HG02759 (cell line): Measurements from ENCODE around the gene RNASE12.
"Not testable (repeated sequence)": the region's sequence is repeated elsewhere in the genome, so short reads cannot be mapped to it uniquely, and the experiment has no call there.

Experiments used
- ATAC-seq: cut with Tn5 transposase; IDR thresholded peaks from one replicate; pipeline ENCODE4 v1.9.1; 2021; ENCODE audit warnings: mild to moderate bottlenecking, moderate library complexity; ENCODE audit not compliant: unreplicated experiment

The RNASE12 gene

DNA sequence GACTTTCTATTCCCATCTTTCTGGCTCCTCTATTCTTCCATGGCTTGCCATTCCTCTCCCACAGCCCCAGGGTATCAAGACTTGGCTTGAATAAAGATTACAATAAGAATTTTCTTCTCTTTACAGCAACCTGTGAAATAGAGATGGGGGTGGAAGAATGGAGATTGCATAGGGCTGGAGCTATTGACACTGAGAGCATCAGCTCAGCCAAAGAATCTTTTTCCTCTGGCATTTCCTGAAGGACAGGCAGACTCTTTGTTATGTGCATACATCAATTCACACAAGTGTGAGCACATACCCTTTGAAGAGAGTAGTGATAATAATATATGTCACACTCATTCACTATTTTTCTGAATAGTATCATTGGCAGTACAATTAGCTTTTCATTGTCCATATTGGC, 8.0 kb downstream of the RNASE12 start:
- ATAC-seq = no peak

DNA sequence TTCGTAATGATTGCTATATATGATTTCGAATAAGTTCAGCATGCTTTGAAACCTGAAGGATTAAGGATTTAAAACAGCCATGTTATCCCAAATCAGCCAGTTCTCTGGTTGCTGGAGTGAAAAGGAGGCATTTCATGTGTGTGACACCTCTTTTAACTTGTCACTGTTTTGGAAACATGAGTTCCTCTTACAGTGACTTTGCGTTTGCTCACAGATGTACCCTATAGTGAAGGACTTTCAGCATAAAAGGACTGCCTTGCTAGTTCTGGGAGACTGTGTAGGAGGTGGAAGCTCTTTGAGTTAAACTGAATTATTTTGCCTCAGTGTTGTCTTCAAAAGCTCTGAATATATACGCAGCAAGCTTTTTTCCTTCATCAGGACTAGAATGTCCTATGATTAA, 10.9 kb downstream of the RNASE12 start:
- no peak for ATAC-seq

DNA sequence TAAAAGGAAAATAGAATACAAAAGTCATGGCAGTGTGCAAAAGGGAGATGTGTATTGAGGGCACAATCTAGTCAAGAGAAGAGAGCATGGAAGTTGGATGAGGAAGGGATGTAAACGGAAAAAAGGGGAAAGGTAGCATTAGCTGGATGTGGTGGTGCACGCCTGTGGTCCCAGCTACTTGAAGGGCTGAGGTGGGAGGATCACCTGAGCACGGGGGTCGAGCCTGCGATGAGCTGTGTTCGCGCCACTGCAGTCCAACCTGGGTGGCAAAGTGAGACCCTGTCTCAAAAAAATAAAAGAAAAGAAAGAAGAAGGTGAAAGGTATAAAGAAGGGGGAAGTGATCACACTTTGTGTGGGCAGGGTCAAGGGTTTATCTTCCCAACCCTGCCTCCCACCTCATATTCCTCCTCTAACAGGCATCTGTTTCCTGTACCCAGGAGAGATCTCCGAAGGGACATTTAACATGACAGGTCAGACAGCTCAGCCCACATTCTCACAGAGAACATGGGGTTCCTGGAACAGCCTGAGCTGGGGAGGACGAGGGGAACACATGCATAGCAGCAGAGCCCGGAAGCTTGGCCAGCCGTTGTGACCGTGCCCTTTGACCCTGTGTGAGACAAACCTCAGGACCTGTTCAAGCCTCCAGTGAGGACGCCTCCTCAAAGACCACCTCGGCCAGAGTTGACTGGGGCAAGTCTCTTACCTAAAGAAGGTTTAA, 12.2 kb downstream of the RNASE12 start:
- ATAC-seq = no peak

DNA sequence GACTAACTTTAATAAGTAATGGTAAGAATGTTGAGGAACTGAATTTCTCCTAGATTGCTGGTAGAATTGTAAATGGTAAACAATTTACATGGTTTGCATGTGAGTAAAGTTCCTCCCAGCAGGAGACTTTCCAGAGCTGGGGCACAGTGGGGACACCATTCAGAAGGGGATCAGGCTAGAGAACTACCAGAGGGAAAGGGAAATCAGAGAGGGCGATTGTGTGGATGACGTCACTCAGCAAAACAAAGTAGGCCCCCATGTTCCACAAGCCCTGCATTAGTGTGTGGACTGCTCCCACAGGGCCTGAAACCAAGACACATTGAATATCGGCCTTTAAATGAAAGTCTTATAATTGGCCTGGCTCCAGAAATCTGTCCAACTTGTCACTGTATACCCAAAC, 12.9 kb downstream of the RNASE12 start:
- no peak for ATAC-seq

DNA sequence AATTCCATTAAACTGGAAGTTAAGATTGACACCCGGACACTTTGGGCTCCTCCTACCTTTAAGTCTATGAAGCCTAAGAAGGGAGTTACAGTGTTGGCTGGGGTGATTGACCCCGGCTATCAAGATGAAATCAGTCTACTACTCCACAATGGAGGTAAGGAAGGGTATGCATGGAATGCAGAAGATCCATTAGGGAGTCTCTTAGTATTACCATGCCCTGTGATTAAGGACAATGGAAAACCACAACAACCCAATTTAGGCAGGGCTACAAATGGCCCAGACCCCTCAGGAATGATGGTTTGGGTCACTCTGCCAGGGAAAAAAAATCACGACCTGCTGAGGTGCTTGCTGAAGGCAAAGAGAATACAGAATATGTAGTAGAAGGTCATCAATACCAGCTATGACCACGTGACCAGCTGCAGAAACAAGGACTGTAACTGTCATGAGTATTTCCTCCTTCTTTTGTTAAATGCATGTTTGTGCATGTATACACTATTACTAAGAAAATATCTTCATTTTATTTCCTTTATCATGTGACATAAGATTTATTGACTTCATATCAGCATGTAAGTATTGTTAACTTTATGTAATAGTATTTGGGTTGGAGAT, 18.7 kb downstream of the RNASE12 start:
- ATAC-seq = not testable (repeated sequence)

DNA sequence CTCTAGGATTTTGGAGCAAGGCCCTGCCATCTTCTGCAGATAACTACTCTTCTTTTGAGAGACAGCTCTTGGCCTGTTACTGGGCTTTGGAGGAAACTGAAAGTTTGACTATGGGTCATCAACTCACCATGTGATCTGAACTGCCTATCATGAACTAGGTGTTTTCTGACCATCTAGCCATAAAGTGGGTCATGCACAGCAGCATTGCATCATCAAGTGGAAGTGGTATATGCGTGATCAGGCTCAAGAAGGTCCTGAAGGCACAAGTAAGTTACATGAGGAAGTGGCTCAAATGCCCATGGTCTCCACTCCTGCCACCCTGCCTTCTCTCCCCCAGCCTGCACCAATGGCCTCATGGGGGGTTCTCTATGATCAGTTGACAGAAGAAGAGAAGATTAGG, 20.5 kb downstream of the RNASE12 start:
- not testable (repeated sequence) for ATAC-seq

DNA sequence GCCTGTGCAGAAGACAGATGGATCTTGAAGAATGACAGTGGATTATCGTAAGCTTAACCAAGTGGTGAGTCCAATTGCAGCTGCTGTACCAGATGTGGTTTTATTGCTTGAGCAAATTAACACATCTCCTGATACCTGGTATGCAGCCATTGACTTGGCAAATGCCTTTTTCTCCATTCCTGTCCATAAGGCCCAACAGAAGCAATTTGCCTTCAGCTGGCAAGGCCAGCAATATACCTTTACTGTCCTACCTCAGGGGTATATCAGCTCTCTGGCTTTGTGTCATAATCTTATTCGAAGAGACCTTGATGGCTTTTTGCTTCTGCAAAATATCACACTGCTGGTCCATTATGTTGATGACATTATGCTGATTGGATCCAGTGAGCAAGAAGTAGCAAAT, 21.3 kb downstream of the RNASE12 start:
- not testable (repeated sequence) for ATAC-seq

DNA sequence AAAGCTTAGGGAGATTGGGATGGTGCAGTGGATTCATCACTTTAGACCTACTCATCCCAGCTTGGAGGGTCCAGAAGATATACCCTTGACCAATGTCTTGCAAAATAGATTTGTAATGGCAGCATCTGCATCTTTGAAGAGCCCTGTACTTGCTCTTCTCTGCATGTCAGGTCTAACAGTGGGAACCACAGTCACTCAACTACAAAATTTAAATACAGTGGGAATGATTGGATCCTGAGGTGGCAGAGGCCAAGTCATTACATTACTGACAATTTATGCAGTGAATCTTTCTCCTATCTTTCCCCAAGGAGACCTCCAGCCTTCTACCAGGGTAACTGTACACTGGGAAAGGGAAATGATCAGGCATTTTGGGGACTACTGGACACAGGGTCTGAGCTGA, 22.1 kb downstream of the RNASE12 start:
- no peak for ATAC-seq

DNA sequence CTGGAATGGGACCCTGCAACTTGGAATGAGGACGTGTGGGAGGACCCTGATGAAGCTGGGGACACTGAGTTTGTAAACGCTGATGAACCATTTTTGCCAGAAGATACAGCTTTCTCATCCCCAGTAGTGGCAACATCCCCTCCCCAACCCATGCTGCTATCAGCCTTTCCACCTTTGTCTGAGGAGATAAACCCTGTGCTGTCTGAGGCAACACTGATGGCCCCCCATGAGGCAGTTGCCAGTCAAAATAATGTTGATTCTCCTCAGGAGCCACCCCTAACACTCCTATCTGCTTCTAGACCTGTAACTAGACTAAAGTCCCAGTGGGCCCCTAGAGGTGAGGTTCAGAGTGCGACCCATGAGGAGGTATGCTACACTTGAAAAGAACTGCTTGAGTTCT, 22.8 kb downstream of the RNASE12 start:
- ATAC-seq = no peak

DNA sequence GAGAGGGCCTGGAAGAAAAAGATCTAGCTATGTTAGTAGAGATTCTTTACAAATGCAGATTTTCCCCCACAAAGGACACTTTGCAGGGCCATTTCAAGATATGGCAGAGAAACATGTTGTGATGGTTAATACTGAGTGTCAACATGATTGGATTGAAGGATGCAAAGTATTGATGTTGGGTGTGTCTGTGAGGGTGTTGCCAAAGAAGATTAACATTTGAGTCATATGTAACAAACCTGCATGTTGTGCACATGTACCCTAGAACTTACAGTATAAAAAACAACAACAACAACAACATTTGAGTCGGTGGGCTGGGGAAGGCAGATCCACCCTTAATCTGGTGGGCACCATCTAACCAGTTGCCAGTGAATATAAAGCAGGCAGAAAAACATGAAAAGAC, 24.0 kb downstream of the RNASE12 start:
- not testable (repeated sequence) for ATAC-seq

DNA sequence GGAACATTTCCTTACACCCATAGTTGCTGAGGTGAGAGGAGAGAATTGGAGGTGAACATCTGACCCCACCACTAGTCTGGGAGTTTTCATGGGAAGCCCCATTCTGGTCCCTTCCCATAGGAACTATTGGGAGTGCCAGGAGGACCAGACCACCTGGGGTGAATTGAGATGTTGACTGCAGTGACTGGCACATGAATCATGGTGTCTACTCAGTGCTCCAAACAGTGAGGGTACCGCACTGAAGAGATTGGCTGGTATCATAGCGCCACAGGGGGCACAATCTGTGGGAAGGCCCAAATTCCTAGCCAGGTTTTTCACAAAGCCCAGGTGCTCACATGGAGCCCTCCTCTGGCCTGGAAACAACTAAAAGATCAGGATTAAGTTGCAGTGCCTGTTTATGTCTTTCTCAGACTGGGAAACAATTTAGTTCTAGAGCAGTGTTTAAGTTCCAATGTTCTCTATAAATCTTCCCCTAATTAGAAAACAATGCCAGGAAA, 26.6 kb downstream of the RNASE12 start:
- no peak for ATAC-seq

DNA sequence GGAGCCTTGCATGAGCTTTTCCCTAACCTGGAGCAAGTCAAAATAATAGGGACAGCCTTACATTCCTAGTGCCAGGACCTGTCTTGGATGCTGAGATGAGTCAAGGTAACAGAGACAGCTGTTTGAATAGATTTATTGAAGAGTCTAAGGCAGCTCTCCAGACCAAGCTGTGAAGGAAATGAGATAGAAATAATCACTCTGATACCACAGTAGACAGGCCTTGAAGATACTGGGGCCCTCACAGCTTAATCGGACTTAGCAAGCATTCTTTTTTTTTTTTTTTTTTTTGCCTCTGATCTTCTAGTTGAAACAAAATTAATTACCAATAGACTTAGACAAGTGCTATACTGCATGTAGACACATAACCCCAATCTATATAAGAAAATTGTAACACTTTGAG, 27.2 kb downstream of the RNASE12 start:
- no peak for ATAC-seq

DNA sequence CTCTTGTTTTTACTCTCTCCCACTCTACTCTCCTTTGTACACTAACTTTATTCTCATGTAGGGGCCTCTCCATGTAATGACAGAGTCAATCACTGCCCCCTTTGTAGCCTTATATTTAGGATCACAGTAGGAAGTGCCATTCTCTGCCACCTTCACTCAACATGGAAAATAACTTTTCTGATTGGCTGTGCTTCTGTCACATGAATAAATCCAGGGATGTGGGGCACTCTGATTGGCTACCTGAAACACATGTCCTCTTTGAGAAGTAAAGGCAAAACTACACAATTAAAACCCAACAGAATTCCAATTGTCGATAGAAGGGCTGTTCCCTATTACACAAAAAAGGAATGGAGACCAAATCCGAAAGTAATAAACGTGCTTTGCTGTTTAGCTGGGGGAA, 30.2 kb downstream of the RNASE12 start, which contains the start of gene RNASE9:
Gene RNASE9, minus strand, starts transcription at position 87 of the 400 bp plus-strand sequence.
- no peak for ATAC-seq

DNA sequence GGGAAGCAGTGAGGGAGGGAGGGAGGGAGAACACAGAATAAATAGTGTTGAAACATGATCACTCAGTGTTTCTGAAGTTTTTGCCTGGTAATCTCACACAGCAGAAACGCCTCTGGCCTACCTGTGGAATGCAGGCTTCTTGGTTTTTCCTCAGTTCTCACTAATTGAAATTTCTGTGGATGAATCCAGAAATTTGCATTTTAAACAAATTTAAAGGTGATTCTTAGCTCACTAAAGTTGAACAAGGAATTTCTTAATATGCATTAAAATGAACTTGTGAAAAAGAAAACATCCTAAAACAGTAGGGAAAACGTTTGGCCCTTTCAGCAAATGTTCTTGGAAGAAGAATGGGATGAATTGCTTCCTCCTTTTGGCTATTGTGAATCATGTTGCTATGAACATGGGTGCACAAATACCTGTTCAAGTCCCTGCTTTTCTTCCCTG, 31.7 kb downstream of the RNASE12 start:
- no peak for ATAC-seq

DNA sequence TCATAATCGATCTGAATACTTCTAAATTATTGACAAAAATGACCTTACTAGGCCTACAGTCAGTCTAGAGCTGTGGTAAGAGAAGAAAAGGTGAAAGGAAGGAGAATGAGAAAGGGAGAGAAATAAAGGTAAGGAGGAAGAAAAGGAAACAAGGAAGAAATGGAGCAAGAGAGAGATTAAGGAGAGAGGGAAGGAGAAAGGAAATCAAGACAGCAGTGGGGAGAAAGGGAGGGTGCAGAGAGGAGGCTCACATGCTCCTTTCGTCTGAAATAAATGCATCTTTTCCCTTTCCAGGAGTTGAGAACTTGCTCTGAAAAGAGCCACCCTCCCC, 34.0 kb downstream of the RNASE12 start:
- ATAC-seq = no peak

DNA sequence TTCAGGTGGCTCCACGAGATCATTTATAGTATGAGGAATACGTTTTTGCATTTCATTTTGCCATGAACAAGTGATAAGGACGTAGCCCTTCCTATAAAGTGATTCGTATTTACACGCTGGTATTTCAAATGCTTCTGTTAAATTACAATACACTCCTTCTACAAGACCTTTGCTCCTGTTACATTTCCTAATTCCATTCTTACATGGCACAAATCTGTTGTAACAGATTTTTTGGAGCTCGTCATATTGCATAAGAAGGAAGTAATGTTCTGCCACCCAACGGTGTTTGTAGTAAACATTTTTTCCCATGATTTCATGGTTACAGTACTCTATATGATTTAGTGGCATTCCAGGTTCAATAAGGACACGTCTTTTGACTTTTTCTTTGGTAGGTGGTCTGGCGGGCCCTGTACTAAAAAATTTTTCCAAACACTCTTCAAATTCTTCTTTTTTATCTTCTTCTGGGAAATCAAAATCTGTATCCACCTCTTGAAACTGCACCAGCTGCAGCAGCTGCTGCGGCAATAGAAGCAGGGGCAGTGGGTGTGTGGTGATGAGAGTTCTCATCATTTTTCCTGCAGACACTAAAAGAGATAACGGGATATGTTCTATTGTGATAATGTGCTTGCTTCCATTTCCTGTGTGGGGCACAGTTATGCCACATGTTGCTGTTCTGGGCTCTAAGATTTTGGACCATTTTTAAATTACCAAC, 34.5 kb downstream of the RNASE12 start:
- no peak for ATAC-seq

DNA sequence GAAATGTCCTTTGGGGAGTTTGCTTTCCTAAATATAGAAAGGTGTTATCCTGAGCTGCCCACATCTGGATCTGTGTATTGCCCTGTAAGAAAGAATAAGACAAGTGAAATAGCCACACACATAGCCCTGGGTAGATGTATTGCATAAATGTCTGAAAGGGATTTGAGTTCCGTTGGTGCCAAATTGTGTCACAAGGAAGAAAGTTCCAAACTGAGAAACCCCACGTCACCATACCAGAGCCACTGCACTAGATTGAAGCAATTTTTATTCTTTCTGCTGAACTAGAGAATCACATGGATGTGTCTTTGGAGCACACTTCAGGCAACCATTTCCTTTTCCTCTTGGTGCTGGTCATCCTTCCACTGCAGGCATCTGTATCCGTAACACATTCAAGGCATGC, 35.3 kb downstream of the RNASE12 start:
- ATAC-seq = no peak

DNA sequence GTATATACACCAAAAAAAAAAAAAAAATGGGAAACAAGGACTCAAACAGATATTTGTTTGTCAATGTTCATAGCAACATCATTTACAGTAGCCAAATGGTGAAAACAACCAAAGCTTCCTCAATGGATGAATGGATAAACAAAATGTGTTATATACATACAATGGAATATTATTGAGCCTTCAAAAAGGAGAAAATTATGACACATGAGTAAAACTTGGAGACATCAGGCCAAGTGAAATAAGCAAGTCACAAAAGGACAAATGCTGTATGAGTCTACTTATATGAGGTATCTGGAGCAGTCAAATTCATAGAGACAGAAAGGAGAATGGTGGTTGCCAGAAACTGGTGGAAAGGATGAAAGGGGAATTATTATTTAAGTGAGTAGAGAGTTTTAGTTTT, 38.2 kb downstream of the RNASE12 start:
- ATAC-seq = no peak

DNA sequence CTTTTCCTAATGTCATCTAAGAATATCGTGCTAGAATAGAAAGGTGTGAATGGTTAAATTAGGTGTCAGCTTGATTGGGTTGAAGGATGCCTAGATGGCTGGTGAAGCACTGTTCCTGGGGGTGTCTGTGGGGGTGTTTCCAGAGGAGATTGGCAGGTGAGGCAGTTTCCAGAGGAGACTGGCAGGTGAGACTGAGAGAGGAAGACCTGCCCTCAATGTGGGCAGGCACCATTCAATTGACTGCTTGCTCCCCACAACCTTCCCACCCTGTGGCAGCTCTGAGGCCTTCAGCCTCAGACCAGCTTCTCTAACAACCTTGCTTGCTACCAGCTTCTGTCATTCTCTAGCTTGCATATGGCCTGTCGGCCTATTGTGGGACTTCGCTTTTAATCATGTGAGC, 39.6 kb downstream of the RNASE12 start:
- no peak for ATAC-seq

DNA sequence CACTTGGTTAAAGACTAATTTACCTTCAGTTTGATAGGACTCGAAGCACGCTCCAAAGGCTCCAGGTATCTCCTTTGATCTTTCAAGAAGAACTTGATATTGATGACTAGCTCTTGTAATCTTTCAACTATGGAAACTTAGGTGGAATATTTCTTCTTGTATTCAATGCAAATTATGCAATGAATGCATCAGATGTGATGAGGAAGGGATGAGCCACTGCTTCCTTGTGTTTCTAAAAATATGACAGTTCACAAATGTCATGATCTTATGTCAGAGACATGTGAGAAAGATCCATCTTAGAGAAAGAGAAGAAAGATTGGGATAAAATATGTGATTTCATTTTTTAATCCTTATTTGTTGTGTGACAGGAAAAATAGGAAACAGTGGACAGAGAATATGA, 40.2 kb downstream of the RNASE12 start:
- ATAC-seq = no peak

DNA sequence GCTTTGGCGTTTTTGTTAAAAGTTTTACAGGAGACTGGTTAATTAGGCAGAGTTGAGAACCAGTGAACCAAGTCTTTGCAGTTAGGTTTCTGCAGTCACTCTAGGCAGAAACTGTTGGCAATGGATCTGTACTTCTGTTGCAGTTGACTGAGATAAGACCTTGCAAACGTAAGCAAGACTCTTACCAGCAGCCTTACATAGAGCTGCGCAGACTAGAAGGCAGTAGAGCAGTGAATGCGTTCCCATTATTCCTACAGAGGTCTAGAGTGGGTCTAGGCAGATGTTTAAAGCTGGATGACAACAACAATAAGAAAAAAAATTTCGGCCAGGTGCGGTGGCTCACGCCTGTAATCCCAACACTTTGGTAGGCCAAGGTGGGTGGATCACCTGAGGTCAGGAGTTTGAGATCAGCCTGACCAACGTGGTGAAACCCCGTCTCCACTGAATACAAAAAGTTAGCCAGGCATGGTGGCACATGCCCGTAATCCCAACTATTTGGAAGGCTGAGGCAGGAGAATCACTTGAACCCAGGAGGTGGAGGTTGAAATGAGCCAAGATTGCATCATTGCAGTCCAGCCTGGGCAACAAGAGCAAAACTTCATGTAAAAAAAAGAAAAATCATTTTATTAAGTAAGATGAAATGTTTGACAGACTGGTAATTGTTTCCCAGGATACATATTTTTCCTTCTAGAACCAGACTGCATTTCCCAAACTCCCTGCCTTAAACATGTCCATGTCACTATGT, 42.6 kb downstream of the RNASE12 start:
- no peak for ATAC-seq
